ENCODE measurements around the gene SLC16A10. TPM values are rescaled to one million over a fixed set of nuclear protein-coding genes. Genes with fewer than 3 reads are reported as not detected.
A peak's percentile ranks its signal among the peaks of the same experiment; 100 is the strongest.
"Not testable (repeated sequence)": the region's sequence is repeated elsewhere in the genome, so short reads cannot be mapped to it uniquely, and the experiment has no call there.

Gene SLC16A10
- total RNA-seq, 1 experiment from 2014 or later: 2.9 TPM

GRCh38 chr6:111057074-111057752 is 30.1 kb upstream of the SLC16A10 start:
- POLR2A ChIA-PET (ENCODE audit: unreplicated experiment): interaction anchor here (0.7 kb wide), 1 partner anchor 202 kb away, joined by 4 read pairs; a partner anchor contains a TSS

GRCh38 chr6:111061508-111061907 is 25.8 kb upstream of the SLC16A10 start:
- Histone ChIP-seq H3K27ac (ENCODE audit: low read length) (no peak overlapping the region), H3F3A (ENCODE audit: low read length, unreplicated experiment) (no peaks in the 10 kb centered on the region), H3K9me2 (replicated peaks; ENCODE audit: low read length) (no peaks in the 10 kb centered on the region), H3K9me3 (ENCODE audit: low read length) (no peaks in the 10 kb centered on the region), H3K36me3 (ENCODE audit: low read depth, low read length) (no peaks in the 10 kb centered on the region), H3K27me3 (ENCODE audit: low read length) (no peaks in the 10 kb centered on the region), H2AFZ (ENCODE audit: low read length) (no peak overlapping the region), H3K79me2 (ENCODE audit: low read length) (no peaks in the 10 kb centered on the region), H3K4me3 (ENCODE audit: low read length) (no peak overlapping the region), H3K9ac (ENCODE audit: low read length) (no peak overlapping the region), H4K20me1 (ENCODE audit: low read length) (no peaks in the 10 kb centered on the region), H3K4me2 (ENCODE audit: low read length) (no peak overlapping the region), H3K4me1 (ENCODE audit: insufficient read depth, low read length) (no peaks in the 10 kb centered on the region)
- TF ChIP-seq CTCF (conservative IDR thresholded peaks at IDR 0.05; ENCODE audit: low read depth, low read length) (no peak), EZH2 (IDR thresholded peaks at IDR 0.05; ENCODE audit: low read length, unreplicated experiment) (no peak), EZH2phosphoT487 (IDR thresholded peaks at IDR 0.05; ENCODE audit: borderline replicate concordance, low read length) (no peak)
- ChIA-PET CTCF (no interaction called here), POLR2A (ENCODE audit: unreplicated experiment) (no interaction called here)
- ATAC-seq: no peak
- DNase-seq: no peak
- no TSS peak for BruUV-seq (replicated peaks)
- intact Hi-C loops (cut with micrococcal nuclease): no loop called here

More at GRCh38 chr6:111057074-111057752, 30.1 kb upstream of the SLC16A10 start:
- Histone ChIP-seq H3K4me2 (ENCODE audit: low read length) (no peak overlapping the region), H3K27ac (ENCODE audit: low read length) (no peak overlapping the region), H3K4me1 (ENCODE audit: insufficient read depth, low read length) (no peaks in the 10 kb centered on the region), H3F3A (ENCODE audit: low read length, unreplicated experiment) (no peaks in the 10 kb centered on the region), H3K36me3 (ENCODE audit: low read depth, low read length) (no peaks in the 10 kb centered on the region), H3K27me3 (ENCODE audit: low read length) (no peaks in the 10 kb centered on the region), H2AFZ (ENCODE audit: low read length) (no peak overlapping the region), H3K79me2 (ENCODE audit: low read length) (no peaks in the 10 kb centered on the region), H3K9me2 (replicated peaks; ENCODE audit: low read length) (no peaks in the 10 kb centered on the region), H3K9me3 (ENCODE audit: low read length) (no peaks in the 10 kb centered on the region), H3K9ac (ENCODE audit: low read length) (no peak overlapping the region), H4K20me1 (ENCODE audit: low read length) (no peaks in the 10 kb centered on the region), H3K4me3 (ENCODE audit: low read length) (no peak overlapping the region)
- ATAC-seq: peak; percentile 72
- intact Hi-C loops (cut with micrococcal nuclease): loop anchor here (1.0 kb wide), 2 partner anchors 153 to 199 kb away; no protein-coding TSS in a partner anchor
- CTCF ChIA-PET: interaction anchor here (0.5 to 1.0 kb wide), 5 partner anchors 152 to 1303 kb away, joined by 3 to 5 read pairs (median 4); no protein-coding TSS in a partner anchor
- peak; percentile 51 for DNase-seq
- BruUV-seq (replicated peaks): no TSS peak
- no peak for TF ChIP-seq EZH2phosphoT487 (IDR thresholded peaks at IDR 0.05; ENCODE audit: borderline replicate concordance, low read length)
- no peak for TF ChIP-seq EZH2 (IDR thresholded peaks at IDR 0.05; ENCODE audit: low read length, unreplicated experiment)
- TF ChIP-seq CTCF (conservative IDR thresholded peaks at IDR 0.05; ENCODE audit: low read depth, low read length): peak; percentile 75

GRCh38 chr6:111061985-111062384 is 25.3 kb upstream of the SLC16A10 start:
- H3K27ac ChIP-seq (ENCODE audit: low read length); DNase-seq; H3K4me2 ChIP-seq (ENCODE audit: low read length); H4K20me1 ChIP-seq (ENCODE audit: low read length); ATAC-seq; H3K27me3 ChIP-seq (ENCODE audit: low read length); H3K79me2 ChIP-seq (ENCODE audit: low read length); H3K9ac ChIP-seq (ENCODE audit: low read length); intact Hi-C loops (cut with micrococcal nuclease); CTCF ChIA-PET; POLR2A ChIA-PET (ENCODE audit: unreplicated experiment); H3K4me3 ChIP-seq (ENCODE audit: low read length); H3K9me2 ChIP-seq (replicated peaks; ENCODE audit: low read length); BruUV-seq (replicated peaks); H3K36me3 ChIP-seq (ENCODE audit: low read depth, low read length); H2AFZ ChIP-seq (ENCODE audit: low read length); H3K9me3 ChIP-seq (ENCODE audit: low read length); H3F3A ChIP-seq (ENCODE audit: low read length, unreplicated experiment); H3K4me1 ChIP-seq (ENCODE audit: insufficient read depth, low read length): not testable (repeated sequence)

GRCh38 chr6:111062860-111063259 is 24.4 kb upstream of the SLC16A10 start:
- H2AFZ ChIP-seq (ENCODE audit: low read length); H3K27ac ChIP-seq (ENCODE audit: low read length); H3K36me3 ChIP-seq (ENCODE audit: low read depth, low read length); CTCF ChIA-PET; H3K9me3 ChIP-seq (ENCODE audit: low read length); DNase-seq; H3K9ac ChIP-seq (ENCODE audit: low read length); ATAC-seq; H3K27me3 ChIP-seq (ENCODE audit: low read length); H3K4me3 ChIP-seq (ENCODE audit: low read length); H3K9me2 ChIP-seq (replicated peaks; ENCODE audit: low read length); H3K4me1 ChIP-seq (ENCODE audit: insufficient read depth, low read length); intact Hi-C loops (cut with micrococcal nuclease); H3K79me2 ChIP-seq (ENCODE audit: low read length); POLR2A ChIA-PET (ENCODE audit: unreplicated experiment); BruUV-seq (replicated peaks); H3K4me2 ChIP-seq (ENCODE audit: low read length); H3F3A ChIP-seq (ENCODE audit: low read length, unreplicated experiment); H4K20me1 ChIP-seq (ENCODE audit: low read length): not testable (repeated sequence)

Data from PC-3 (cell line).